H9 (cell line): ENCODE measurements around the gene IL24. TPM values are rescaled to one million over a fixed set of nuclear protein-coding genes. Genes with fewer than 3 reads are reported as not detected.

Experiments
- DNase-seq: peaks from one replicate; pipeline ENCODE4 v3.0.0-alpha.2; 2017
- H2AFZ ChIP-seq: one replicate; pipeline ENCODE4 v1.6.1; 2013; ENCODE audit warnings: mild to moderate bottlenecking, low read length, control low read depth, moderate library complexity
- H2AK5ac ChIP-seq: 2 replicates; pipeline ENCODE4 v1.6.1; 2013; ENCODE audit warnings: low read length, control low read depth, mixed read lengths; ENCODE audit not compliant: insufficient read length
- H2BK120ac ChIP-seq: one replicate; pipeline ENCODE4 v1.6.1; 2013; ENCODE audit warnings: low read depth, mild to moderate bottlenecking, low read length, control low read depth, inconsistent platforms; ENCODE audit not compliant: poor library complexity, severe bottlenecking
- H2BK12ac ChIP-seq: 2 replicates; pipeline ENCODE4 v1.6.1; 2013; ENCODE audit warnings: low read length, control low read depth, mixed read lengths, low read depth; ENCODE audit not compliant: insufficient read length
- H2BK15ac ChIP-seq: 2 replicates; pipeline ENCODE4 v1.6.1; 2013; ENCODE audit warnings: low read depth, low read length, control low read depth
- H2BK20ac ChIP-seq: one replicate; pipeline ENCODE4 v1.6.1; 2013; ENCODE audit warnings: low read depth, mild to moderate bottlenecking, low read length, control low read depth, inconsistent platforms; ENCODE audit not compliant: poor library complexity, severe bottlenecking
- H2BK5ac ChIP-seq: 2 replicates; pipeline ENCODE4 v1.6.1; 2013; ENCODE audit warnings: low read length, control low read depth, mixed read lengths; ENCODE audit not compliant: insufficient read length
- H3K14ac ChIP-seq: 2 replicates; pipeline ENCODE4 v1.6.1; 2013; ENCODE audit warnings: low read length, control low read depth; ENCODE audit not compliant: insufficient read depth
- H3K18ac ChIP-seq: 2 replicates; pipeline ENCODE4 v1.6.1; 2013; ENCODE audit warnings: low read depth, mild to moderate bottlenecking, mixed read lengths, low read length, control low read depth; ENCODE audit not compliant: insufficient read length
- H3K23ac ChIP-seq: 2 replicates; pipeline ENCODE4 v1.6.1; 2013; ENCODE audit warnings: low read length, control low read depth, mixed read lengths, low read depth; ENCODE audit not compliant: insufficient read length
- H3K23me2 ChIP-seq: 2 replicates; pipeline ENCODE4 v1.6.1; 2013; ENCODE audit warnings: low read depth, mild to moderate bottlenecking, mixed read lengths, low read length, control low read depth; ENCODE audit not compliant: insufficient read length, poor library complexity, severe bottlenecking
- H3K27ac ChIP-seq: 2 replicates; pipeline ENCODE4 v1.5.1; 2013; ENCODE audit warnings: low read length, control low read depth, mixed read lengths, low read depth; ENCODE audit not compliant: insufficient read length
- H3K27me3 ChIP-seq: 2 replicates; pipeline ENCODE4 v1.6.1; 2013; ENCODE audit warnings: low read length, control low read depth, inconsistent platforms; ENCODE audit not compliant: insufficient read depth
- H3K4ac ChIP-seq: 2 replicates; pipeline ENCODE4 v1.6.1; 2013; ENCODE audit warnings: low read depth, mild to moderate bottlenecking, control low read depth, inconsistent platforms, low read length, moderate library complexity
- H3K4me1 ChIP-seq: 2 replicates; pipeline ENCODE4 v1.6.1; 2013; ENCODE audit warnings: low read length, control low read depth, inconsistent platforms; ENCODE audit not compliant: insufficient read depth
- H3K4me2 ChIP-seq: 2 replicates; pipeline ENCODE4 v1.6.1; 2013; ENCODE audit warnings: low read length, control low read depth, mixed read lengths; ENCODE audit not compliant: insufficient read length, insufficient read depth
- H3K56ac ChIP-seq: 2 replicates; pipeline ENCODE4 v1.6.1; 2013; ENCODE audit warnings: low read depth, mild to moderate bottlenecking, mixed read lengths, low read length, control low read depth; ENCODE audit not compliant: insufficient read length
- H3K79me1 ChIP-seq: 2 replicates; pipeline ENCODE4 v1.6.1; 2013; ENCODE audit warnings: low read depth, mild to moderate bottlenecking, moderate library complexity, low read length, control low read depth, inconsistent platforms; ENCODE audit not compliant: insufficient read depth, poor library complexity, severe bottlenecking
- H3K79me2 ChIP-seq: 2 replicates; pipeline ENCODE4 v1.6.1; 2013; ENCODE audit warnings: low read length, control low read depth, inconsistent platforms; ENCODE audit not compliant: insufficient read depth
- H3K9ac ChIP-seq: 2 replicates; pipeline ENCODE4 v1.6.1; 2013; ENCODE audit warnings: low read length, control low read depth, mixed read lengths; ENCODE audit not compliant: insufficient read length; ENCODE audit errors: extremely low read depth
- H3K9me3 ChIP-seq: one replicate; pipeline ENCODE4 v1.6.1; 2013; ENCODE audit warnings: low read depth, low read length, inconsistent platforms; ENCODE audit not compliant: control insufficient read depth
- H3T11ph ChIP-seq: one replicate; pipeline ENCODE4 v1.6.1; 2013; ENCODE audit warnings: mild to moderate bottlenecking, low read length, control low read depth, inconsistent platforms
- H4K20me1 ChIP-seq: one replicate; pipeline ENCODE4 v1.6.1; 2013; ENCODE audit not compliant: control insufficient read depth, insufficient read length, insufficient read depth
- H4K5ac ChIP-seq: 2 replicates; pipeline ENCODE4 v1.6.1; 2013; ENCODE audit warnings: low read depth, mild to moderate bottlenecking, mixed read lengths, low read length, control low read depth; ENCODE audit not compliant: insufficient read length
- H4K8ac ChIP-seq: replicated peaks from 2 replicates; pipeline ENCODE4 v1.6.1; 2013; ENCODE audit warnings: low read length, control low read depth, mixed read lengths, low read depth; ENCODE audit not compliant: insufficient read length
- H4K91ac ChIP-seq: 2 replicates; pipeline ENCODE4 v1.6.1; 2013; ENCODE audit warnings: low read depth, mild to moderate bottlenecking, moderate library complexity, mixed read lengths, low read length, control low read depth; ENCODE audit not compliant: insufficient read length
- H3K27ac Mint-ChIP-seq, 3 experiments: 2 replicates in 2 of 3; 3 replicates in 1 of 3; pipeline ENCODE4 v1.8.0; 2020 to 2021; ENCODE audit warnings: mixed read lengths in 3 of 3, mild to moderate bottlenecking in 1 of 3, moderate library complexity in 1 of 3
- H3K27me3 Mint-ChIP-seq: 2 replicates; pipeline ENCODE4 v1.8.0; 2021; ENCODE audit warnings: low read depth, mild to moderate bottlenecking, moderate library complexity, mixed read lengths
- H3K36me3 Mint-ChIP-seq, 3 experiments: 2 replicates in 2 of 3; 3 replicates in 1 of 3; pipeline ENCODE4 v1.8.0; 2020 to 2021; ENCODE audit warnings: low read depth in 3 of 3, mixed read lengths in 3 of 3; ENCODE audit not compliant: insufficient read depth in 1 of 3
- H3K4me1 Mint-ChIP-seq, 2 experiments: 2 replicates each; pipeline ENCODE4 v1.8.0; 2020; ENCODE audit warnings: mixed read lengths in 2 of 2
- H3K4me3 Mint-ChIP-seq, 2 experiments: 2 replicates in 1 of 2; 3 replicates in 1 of 2; pipeline ENCODE4 v1.8.0; 2020 to 2021; ENCODE audit warnings: mild to moderate bottlenecking in 2 of 2, mixed read lengths in 2 of 2, moderate library complexity in 1 of 2
- H3K9me3 Mint-ChIP-seq, 2 experiments: 2 replicates in 1 of 2; 3 replicates in 1 of 2; pipeline ENCODE4 v1.8.0; 2020; ENCODE audit warnings: mild to moderate bottlenecking in 2 of 2, mixed read lengths in 2 of 2, moderate library complexity in 1 of 2
- CTCF ChIP-seq: fragments of 200-600 bp; sonication (generic); conservative IDR thresholded peaks from 3 replicates; pipeline ENCODE4 v1.8.0; 2021; ENCODE audit warnings: antibody characterized with exemption, mild to moderate bottlenecking
- WGBS: extraction: QIAGEN DNeasy Blood & Tissue Kit; methylation state at CpG from one replicate; pipeline ENCODE4 v1.1.7; 2013; ENCODE audit warnings: missing lambda C conversion rate, low lambda C conversion rate, mixed read lengths; ENCODE audit not compliant: insufficient read length; ENCODE audit errors: extremely low coverage; 5-methylcytosine and 5-hydroxymethylcytosine counted together
- total RNA-seq: library from RNA; stranded (reverse); gene quantifications from 2 replicates; pipeline ENCODE4 v1.2.1, GENCODE V29; 2021

The IL24 gene
- total RNA-seq, 1 experiment from 2014 or later: not detected

GRCh38 chr1:206864939-206865671, 32.1 kb upstream of the IL24 start, which contains the start of gene IL20:
TSS of gene IL20 (plus strand) at chr1:206865623. CDS start at chr1:206865853, 230 bp downstream.
- peak; percentile 97 for TF ChIP-seq CTCF
- H4K20me1 ChIP-seq: no peaks in the 10 kb centered on the region
- no peaks in the 10 kb centered on the region for H3K27me3 ChIP-seq
- H4K5ac ChIP-seq: no peak within 1 kb of the TSS
- Mint-ChIP-seq H3K4me3 (no peak within 1 kb of the TSS), H3K4me1 (no peaks in the 10 kb centered on the region; a peak in 1 of 4 replicates), H3K9me3 (no peaks in the 10 kb centered on the region), H3K27ac (no peak within 1 kb of the TSS), H3K36me3 (no peaks in the 10 kb centered on the region), H3K27me3 (peaks cover 43% of the 10 kb centered on the region)
- peak; percentile 82 for DNase-seq
- H3T11ph ChIP-seq: no peak within 1 kb of the TSS
- no peaks in the 10 kb centered on the region for H3K23me2 ChIP-seq
- H2BK20ac ChIP-seq: no peak within 1 kb of the TSS
- H4K8ac ChIP-seq: no peak within 1 kb of the TSS
- H3K4ac ChIP-seq: no peak within 1 kb of the TSS
- no peak within 1 kb of the TSS for H3K23ac ChIP-seq
- H3K27ac ChIP-seq: no peak within 1 kb of the TSS
- no peak within 1 kb of the TSS for H2AK5ac ChIP-seq
- H3K79me1 ChIP-seq: no peaks in the 10 kb centered on the region
- H3K18ac ChIP-seq: no peak within 1 kb of the TSS
- 0 out of 2 replicates have a peak, but pooled peaks cover 1% of the 10 kb centered on the region for H3K79me2 ChIP-seq
- H2AFZ ChIP-seq: no peak within 1 kb of the TSS
- no peaks in the 10 kb centered on the region for H3K4me1 ChIP-seq
- H3K4me2 ChIP-seq: no peak within 1 kb of the TSS
- H2BK5ac ChIP-seq: no peak within 1 kb of the TSS
- H3K14ac ChIP-seq: no peak within 1 kb of the TSS
- no peaks in the 10 kb centered on the region for H3K9me3 ChIP-seq
- no peak within 1 kb of the TSS for H2BK120ac ChIP-seq
- H2BK15ac ChIP-seq: no peak within 1 kb of the TSS
- no peak within 1 kb of the TSS for H2BK12ac ChIP-seq
- WGBS: no CpG with 5 or more reads among the region's 19 CpGs
- H3K56ac ChIP-seq: no peak within 1 kb of the TSS
- no peak within 1 kb of the TSS for H3K9ac ChIP-seq
- no peak within 1 kb of the TSS for H4K91ac ChIP-seq
